MCF 10A (cell line): ENCODE measurements around the gene CEP112. TPM values are rescaled to one million over a fixed set of nuclear protein-coding genes. Genes with fewer than 3 reads are reported as not detected.

ENCODE experiments used
- BruUV-seq: library from RNA; stranded (reverse); fragments of 400-500 nt; replicated peaks from 2 replicates; lab custom pipeline; 2021; lab: Mats Ljungman, UMichigan
- CTCF ChIA-PET: fragments of 300-600 bp; sonication (Branson Sonifier 250); formaldehyde crosslinking; extraction: SDS; loops from one replicate; lab custom pipeline; 2021; ENCODE audit warnings: antibody characterized with exemption, inconsistent platforms; lab: Yijun Ruan, JAX
- POLR2A ChIA-PET: fragments of 300-600, 350-650 bp; sonication (Branson Sonifier 250); formaldehyde crosslinking; extraction: SDS; loops from one replicate; lab custom pipeline; 2020; ENCODE audit warnings: antibody characterized with exemption, inconsistent platforms; lab: Yijun Ruan, JAX
- DNase-seq: peaks from one replicate; pipeline ENCODE4 v3.0.0-alpha.2; 2018; ENCODE audit not compliant: unreplicated experiment
- H3K27ac Mint-ChIP-seq: one replicate; pipeline ENCODE4 v1.8.0; 2022; ENCODE audit warnings: mild to moderate bottlenecking, low read depth, mixed read lengths; ENCODE audit not compliant: unreplicated experiment
- H3K27me3 Mint-ChIP-seq: one replicate; pipeline ENCODE4 v1.8.0; 2022; ENCODE audit warnings: mixed read lengths; ENCODE audit not compliant: insufficient read depth, unreplicated experiment
- H3K36me3 Mint-ChIP-seq: one replicate; pipeline ENCODE4 v1.8.0; 2022; ENCODE audit warnings: mild to moderate bottlenecking, moderate library complexity, mixed read lengths; ENCODE audit not compliant: insufficient read depth, unreplicated experiment
- H3K4me1 Mint-ChIP-seq: one replicate; pipeline ENCODE4 v1.8.0; 2022; ENCODE audit warnings: mixed read lengths; ENCODE audit not compliant: insufficient read depth, unreplicated experiment
- H3K4me3 Mint-ChIP-seq: one replicate; pipeline ENCODE4 v1.8.0; 2022; ENCODE audit warnings: mild to moderate bottlenecking, moderate library complexity, mixed read lengths; ENCODE audit not compliant: unreplicated experiment
- H3K9me3 Mint-ChIP-seq: one replicate; pipeline ENCODE4 v1.8.0; 2022; ENCODE audit warnings: mixed read lengths; ENCODE audit not compliant: unreplicated experiment
- CTCF ChIP-seq: fragments of 200-600 bp; IDR thresholded peaks from one replicate; pipeline ENCODE4 v1.8.0; 2022; ENCODE audit warnings: antibody characterized with exemption, mild to moderate bottlenecking; ENCODE audit not compliant: unreplicated experiment
- intact Hi-C: fragments of 100-400 bp; cut with micrococcal nuclease; formaldehyde crosslinking; loops from 2 replicates; pipeline ENCODE4 v1.14.1; 2022
- total RNA-seq: library from RNA; stranded (reverse); gene quantifications from 2 replicates; pipeline ENCODE4 v1.2.3, GENCODE V29; 2022

The CEP112 gene
- total RNA-seq, 1 experiment from 2014 or later, result 8.1 TPM

GRCh38 chr17:65644545-65644944, 547.4 kb downstream of the CEP112 start:
- POLR2A ChIA-PET, result no interaction called here
- Mint-ChIP-seq H3K27me3 (no peaks in the 10 kb centered on the region), H3K27ac (no peak overlapping the region), H3K9me3 (peaks cover 20% of the 10 kb centered on the region), H3K4me3 (no peak overlapping the region), H3K36me3 (no peaks in the 10 kb centered on the region), H3K4me1 (no peaks in the 10 kb centered on the region)
- no peak for DNase-seq
- no peak for TF ChIP-seq CTCF
- intact Hi-C loops, result no loop called here
- CTCF ChIA-PET, result no interaction called here
- BruUV-seq, result no TSS peak

GRCh38 chr17:65638221-65638975, 553.5 kb downstream of the CEP112 start:
- ChIA-PET CTCF (interaction anchor here (0.7 kb wide), 1 partner anchor 12 kb away, joined by 3 read pairs; no protein-coding TSS in a partner anchor), POLR2A (no interaction called here)
- no peaks in the 10 kb centered on the region for H3K4me1 Mint-ChIP-seq
- no TSS peak for BruUV-seq
- intact Hi-C loops, result no loop called here
- no peak overlapping the region for H3K4me3 Mint-ChIP-seq
- no peak for TF ChIP-seq CTCF
- no peak overlapping the region for H3K27ac Mint-ChIP-seq
- no peaks in the 10 kb centered on the region for H3K36me3 Mint-ChIP-seq
- no peaks in the 10 kb centered on the region for H3K27me3 Mint-ChIP-seq
- no peak for DNase-seq
- peaks cover 10% of the 10 kb centered on the region for H3K9me3 Mint-ChIP-seq

GRCh38 chr17:65637786-65638185, 554.1 kb downstream of the CEP112 start:
- H3K27me3 Mint-ChIP-seq, result no peaks in the 10 kb centered on the region

GRCh38 chr17:65634533-65634932, 557.4 kb downstream of the CEP112 start:
- no peak for DNase-seq
- Mint-ChIP-seq H3K4me1 (no peaks in the 10 kb centered on the region), H3K9me3 (no peaks in the 10 kb centered on the region), H3K4me3 (no peak overlapping the region), H3K27me3 (no peaks in the 10 kb centered on the region), H3K36me3 (no peaks in the 10 kb centered on the region), H3K27ac (no peak overlapping the region)
- CTCF ChIA-PET, result no interaction called here
- POLR2A ChIA-PET, result no interaction called here
- no TSS peak for BruUV-seq
- TF ChIP-seq CTCF, result no peak
- intact Hi-C loops, result no loop called here

More at GRCh38 chr17:65637786-65638185, 554.1 kb downstream of the CEP112 start:
- TF ChIP-seq CTCF, result no peak
- Mint-ChIP-seq H3K9me3 (peaks cover 10% of the 10 kb centered on the region), H3K27ac (no peak overlapping the region), H3K4me1 (no peaks in the 10 kb centered on the region), H3K4me3 (no peak overlapping the region), H3K36me3 (no peaks in the 10 kb centered on the region)
- CTCF ChIA-PET, result no interaction called here
- DNase-seq, result no peak
- POLR2A ChIA-PET, result no interaction called here
- intact Hi-C loops, result no loop called here
- BruUV-seq, result no TSS peak
